ENCODE data around the gene SSTR4.

Gene SSTR4

DNA sequence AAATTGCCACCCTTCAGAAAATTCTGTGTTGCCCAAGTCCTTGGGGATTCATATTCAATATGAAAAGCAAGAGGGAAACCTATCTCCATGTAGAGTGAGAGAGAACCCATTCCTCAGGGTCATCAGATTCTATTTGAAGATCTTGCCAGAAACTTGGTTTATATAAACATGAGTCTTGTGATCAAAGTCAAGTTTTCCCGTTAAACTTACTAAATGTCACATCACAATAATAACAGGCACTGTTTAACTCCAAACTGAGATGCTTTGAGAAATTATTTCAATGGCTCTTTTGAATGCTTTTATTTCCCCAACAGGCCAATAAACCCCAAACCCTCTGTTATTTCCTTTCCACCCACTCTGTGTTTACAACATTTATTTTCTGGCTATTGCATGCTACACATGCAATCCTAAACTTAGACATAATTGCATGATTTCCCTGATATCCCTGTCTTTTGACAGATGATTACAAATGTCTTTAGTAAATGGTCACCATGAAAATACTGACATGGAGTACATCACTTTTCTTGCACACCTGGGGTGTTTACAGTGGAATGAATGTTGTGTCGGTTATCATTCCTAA, 31.1 kb upstream of the SSTR4 start (continued):
- TF ChIP-seq, protein P1, sequence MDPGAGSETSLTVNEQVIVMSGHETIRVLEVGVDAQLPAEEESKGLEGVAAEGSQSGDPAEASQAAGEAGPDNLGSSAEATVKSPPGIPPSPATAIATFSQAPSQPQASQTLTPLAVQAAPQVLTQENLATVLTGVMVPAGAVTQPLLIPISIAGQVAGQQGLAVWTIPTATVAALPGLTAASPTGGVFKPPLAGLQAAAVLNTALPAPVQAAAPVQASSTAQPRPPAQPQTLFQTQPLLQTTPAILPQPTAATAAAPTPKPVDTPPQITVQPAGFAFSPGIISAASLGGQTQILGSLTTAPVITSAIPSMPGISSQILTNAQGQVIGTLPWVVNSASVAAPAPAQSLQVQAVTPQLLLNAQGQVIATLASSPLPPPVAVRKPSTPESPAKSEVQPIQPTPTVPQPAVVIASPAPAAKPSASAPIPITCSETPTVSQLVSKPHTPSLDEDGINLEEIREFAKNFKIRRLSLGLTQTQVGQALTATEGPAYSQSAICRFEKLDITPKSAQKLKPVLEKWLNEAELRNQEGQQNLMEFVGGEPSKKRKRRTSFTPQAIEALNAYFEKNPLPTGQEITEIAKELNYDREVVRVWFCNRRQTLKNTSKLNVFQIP (CRISPR knock-in tag; IDR thresholded peaks at IDR 0.05; ENCODE audit: borderline replicate concordance, low read depth) = no peak
- TF ChIP-seq ZFP3 (CRISPR knock-in tag; IDR thresholded peaks at IDR 0.05) = no peak

DNA sequence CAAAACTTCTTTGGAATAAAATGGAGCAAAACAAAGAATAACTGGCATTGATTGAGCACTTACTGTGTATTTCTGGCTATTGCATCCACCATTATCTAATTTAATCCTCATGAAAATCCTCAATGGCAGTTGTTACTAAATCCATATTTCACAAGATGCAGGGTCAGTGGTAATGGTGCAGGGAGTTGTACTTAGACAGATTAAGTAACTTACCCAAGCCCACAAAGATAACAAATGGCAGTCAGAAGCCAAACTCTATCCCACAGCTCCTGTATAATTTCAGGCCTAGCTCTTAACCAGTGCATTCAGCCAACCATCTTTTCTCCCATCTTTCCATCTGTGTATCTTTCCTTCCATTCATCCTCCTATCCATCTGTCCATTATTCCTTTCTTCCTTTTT, 29.3 kb upstream of the SSTR4 start:
- TF ChIP-seq ZFP30 (CRISPR knock-in tag; IDR thresholded peaks at IDR 0.05) = no peak
- TF ChIP-seq PPARA (CRISPR knock-in tag; IDR thresholded peaks at IDR 0.05; ENCODE audit: borderline replicate concordance) = no peak
- TF ChIP-seq ZC3H10 (CRISPR knock-in tag; IDR thresholded peaks at IDR 0.05) = no peak
- TF ChIP-seq OSR1 (CRISPR knock-in tag; IDR thresholded peaks at IDR 0.05) = no peak
- TF ChIP-seq ZNF8 (CRISPR knock-in tag; IDR thresholded peaks at IDR 0.05) = no peak
- TF ChIP-seq ARNTL (CRISPR knock-in tag; IDR thresholded peaks at IDR 0.05; ENCODE audit: borderline replicate concordance, low read depth) = no peak
- TF ChIP-seq, protein P2, sequence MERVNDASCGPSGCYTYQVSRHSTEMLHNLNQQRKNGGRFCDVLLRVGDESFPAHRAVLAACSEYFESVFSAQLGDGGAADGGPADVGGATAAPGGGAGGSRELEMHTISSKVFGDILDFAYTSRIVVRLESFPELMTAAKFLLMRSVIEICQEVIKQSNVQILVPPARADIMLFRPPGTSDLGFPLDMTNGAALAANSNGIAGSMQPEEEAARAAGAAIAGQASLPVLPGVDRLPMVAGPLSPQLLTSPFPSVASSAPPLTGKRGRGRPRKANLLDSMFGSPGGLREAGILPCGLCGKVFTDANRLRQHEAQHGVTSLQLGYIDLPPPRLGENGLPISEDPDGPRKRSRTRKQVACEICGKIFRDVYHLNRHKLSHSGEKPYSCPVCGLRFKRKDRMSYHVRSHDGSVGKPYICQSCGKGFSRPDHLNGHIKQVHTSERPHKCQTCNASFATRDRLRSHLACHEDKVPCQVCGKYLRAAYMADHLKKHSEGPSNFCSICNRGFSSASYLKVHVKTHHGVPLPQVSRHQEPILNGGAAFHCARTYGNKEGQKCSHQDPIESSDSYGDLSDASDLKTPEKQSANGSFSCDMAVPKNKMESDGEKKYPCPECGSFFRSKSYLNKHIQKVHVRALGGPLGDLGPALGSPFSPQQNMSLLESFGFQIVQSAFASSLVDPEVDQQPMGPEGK (CRISPR knock-in tag; IDR thresholded peaks at IDR 0.05; ENCODE audit: borderline replicate concordance) = no peak
- no peak for TF ChIP-seq CSDC2 (CRISPR knock-in tag; IDR thresholded peaks at IDR 0.05)
- TF ChIP-seq, protein P1 (CRISPR knock-in tag; IDR thresholded peaks at IDR 0.05; ENCODE audit: borderline replicate concordance, low read depth) = no peak
- TF ChIP-seq, protein P3, sequence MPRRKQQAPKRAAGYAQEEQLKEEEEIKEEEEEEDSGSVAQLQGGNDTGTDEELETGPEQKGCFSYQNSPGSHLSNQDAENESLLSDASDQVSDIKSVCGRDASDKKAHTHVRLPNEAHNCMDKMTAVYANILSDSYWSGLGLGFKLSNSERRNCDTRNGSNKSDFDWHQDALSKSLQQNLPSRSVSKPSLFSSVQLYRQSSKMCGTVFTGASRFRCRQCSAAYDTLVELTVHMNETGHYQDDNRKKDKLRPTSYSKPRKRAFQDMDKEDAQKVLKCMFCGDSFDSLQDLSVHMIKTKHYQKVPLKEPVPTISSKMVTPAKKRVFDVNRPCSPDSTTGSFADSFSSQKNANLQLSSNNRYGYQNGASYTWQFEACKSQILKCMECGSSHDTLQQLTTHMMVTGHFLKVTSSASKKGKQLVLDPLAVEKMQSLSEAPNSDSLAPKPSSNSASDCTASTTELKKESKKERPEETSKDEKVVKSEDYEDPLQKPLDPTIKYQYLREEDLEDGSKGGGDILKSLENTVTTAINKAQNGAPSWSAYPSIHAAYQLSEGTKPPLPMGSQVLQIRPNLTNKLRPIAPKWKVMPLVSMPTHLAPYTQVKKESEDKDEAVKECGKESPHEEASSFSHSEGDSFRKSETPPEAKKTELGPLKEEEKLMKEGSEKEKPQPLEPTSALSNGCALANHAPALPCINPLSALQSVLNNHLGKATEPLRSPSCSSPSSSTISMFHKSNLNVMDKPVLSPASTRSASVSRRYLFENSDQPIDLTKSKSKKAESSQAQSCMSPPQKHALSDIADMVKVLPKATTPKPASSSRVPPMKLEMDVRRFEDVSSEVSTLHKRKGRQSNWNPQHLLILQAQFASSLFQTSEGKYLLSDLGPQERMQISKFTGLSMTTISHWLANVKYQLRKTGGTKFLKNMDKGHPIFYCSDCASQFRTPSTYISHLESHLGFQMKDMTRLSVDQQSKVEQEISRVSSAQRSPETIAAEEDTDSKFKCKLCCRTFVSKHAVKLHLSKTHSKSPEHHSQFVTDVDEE (CRISPR knock-in tag; IDR thresholded peaks at IDR 0.05) = no peak
- no peak for TF ChIP-seq ZFP3 (CRISPR knock-in tag; IDR thresholded peaks at IDR 0.05)
- TF ChIP-seq GLIS3 (CRISPR knock-in tag; IDR thresholded peaks at IDR 0.05) = no peak
- TF ChIP-seq, protein P4, sequence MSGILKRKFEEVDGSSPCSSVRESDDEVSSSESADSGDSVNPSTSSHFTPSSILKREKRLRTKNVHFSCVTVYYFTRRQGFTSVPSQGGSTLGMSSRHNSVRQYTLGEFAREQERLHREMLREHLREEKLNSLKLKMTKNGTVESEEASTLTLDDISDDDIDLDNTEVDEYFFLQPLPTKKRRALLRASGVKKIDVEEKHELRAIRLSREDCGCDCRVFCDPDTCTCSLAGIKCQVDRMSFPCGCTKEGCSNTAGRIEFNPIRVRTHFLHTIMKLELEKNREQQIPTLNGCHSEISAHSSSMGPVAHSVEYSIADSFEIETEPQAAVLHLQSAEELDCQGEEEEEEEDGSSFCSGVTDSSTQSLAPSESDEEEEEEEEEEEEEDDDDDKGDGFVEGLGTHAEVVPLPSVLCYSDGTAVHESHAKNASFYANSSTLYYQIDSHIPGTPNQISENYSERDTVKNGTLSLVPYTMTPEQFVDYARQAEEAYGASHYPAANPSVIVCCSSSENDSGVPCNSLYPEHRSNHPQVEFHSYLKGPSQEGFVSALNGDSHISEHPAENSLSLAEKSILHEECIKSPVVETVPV (CRISPR knock-in tag; IDR thresholded peaks at IDR 0.05) = no peak
- no peak for TF ChIP-seq SNAI2 (CRISPR knock-in tag; IDR thresholded peaks at IDR 0.05)
- no peak for ATAC-seq

DNA sequence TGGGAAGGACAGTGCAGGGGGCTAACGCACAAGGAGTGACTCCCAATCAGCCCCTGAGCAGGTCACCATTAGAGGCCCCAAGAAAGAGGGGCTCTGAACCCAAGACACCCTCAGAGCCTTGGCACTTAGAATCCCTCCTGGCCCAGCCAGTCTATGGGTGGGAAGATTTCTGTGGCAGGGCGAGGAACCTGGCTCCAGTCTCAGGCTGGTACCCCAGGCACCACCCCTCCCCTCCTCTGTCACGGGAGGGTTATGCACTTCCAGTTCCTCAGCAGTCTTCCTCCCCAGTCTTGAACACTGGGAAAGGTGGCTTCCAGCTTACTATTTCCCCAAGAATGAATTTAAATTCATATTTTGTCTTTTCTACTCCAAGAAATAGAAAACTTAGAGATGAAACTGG, 27.6 kb upstream of the SSTR4 start:
- no peak for ATAC-seq
- TF ChIP-seq SNAI2 (CRISPR knock-in tag; IDR thresholded peaks at IDR 0.05) (no peak), CSDC2 (CRISPR knock-in tag; IDR thresholded peaks at IDR 0.05) (no peak), ZFP30 (CRISPR knock-in tag; IDR thresholded peaks at IDR 0.05) (no peak), ZNF565 (CRISPR knock-in tag; conservative IDR thresholded peaks at IDR 0.05; ENCODE audit: low read depth) (no peak), GLIS3 (CRISPR knock-in tag; IDR thresholded peaks at IDR 0.05) (no peak)
- TF ChIP-seq, protein P3 (CRISPR knock-in tag; IDR thresholded peaks at IDR 0.05) = no peak
